Astrocyte of the spinal cord (primary cell): ENCODE results near the gene LDLRAD4.
A peak's percentile ranks its signal among the peaks of the same experiment; 100 is the strongest.

Experiments used
- DNase-seq: peaks from one replicate; pipeline ENCODE4 v3.0.0; 2011; ENCODE audit warnings: low read depth, low spot score
- H3K4me3 ChIP-seq: 2 replicates; pipeline ENCODE4 v1.5.1; 2011; ENCODE audit warnings: low read depth, mild to moderate bottlenecking, low read length, moderate library complexity
- CTCF ChIP-seq: IDR thresholded peaks from 2 replicates; pipeline ENCODE4 v1.5.1; 2012; ENCODE audit warnings: low read depth, mild to moderate bottlenecking, low read length, inconsistent platforms
- in situ Hi-C: cut with HindIII; loops from 2 replicates; pipeline ENCODE4 v1.10.0; 2017; ENCODE audit warnings: low sequenced_read_pairs

LDLRAD4 gene

GRCh38 chr18:13511961-13512577 is 293.5 kb downstream of the LDLRAD4 start:
- no peak for TF ChIP-seq CTCF
- in situ Hi-C loops: no loop called here
- no peak overlapping the region for H3K4me3 ChIP-seq
- no peak for DNase-seq

DNA sequence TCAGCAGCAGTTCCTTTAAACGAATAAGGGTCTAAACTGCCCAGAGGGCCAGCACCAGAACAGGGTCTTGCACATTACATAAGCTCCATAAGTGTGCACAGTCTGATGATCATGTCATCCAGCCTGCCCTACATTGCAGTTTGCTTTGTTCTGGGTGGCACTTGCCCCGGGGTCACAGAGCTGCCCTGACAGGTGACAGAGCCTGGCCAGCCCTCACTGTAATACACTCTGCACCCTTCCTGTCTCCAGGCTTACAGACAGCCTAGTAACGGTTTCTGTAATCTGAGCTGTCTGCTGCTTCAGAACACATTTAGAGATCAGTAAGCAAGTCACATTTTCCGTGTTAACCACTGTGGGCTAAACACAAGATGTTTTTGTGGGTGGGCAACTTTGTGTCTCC is 294.5 kb downstream of the LDLRAD4 start:
- in situ Hi-C loops: no loop called here
- no peak for TF ChIP-seq CTCF
- no peak overlapping the region for H3K4me3 ChIP-seq
- DNase-seq: peak; percentile 22

DNA sequence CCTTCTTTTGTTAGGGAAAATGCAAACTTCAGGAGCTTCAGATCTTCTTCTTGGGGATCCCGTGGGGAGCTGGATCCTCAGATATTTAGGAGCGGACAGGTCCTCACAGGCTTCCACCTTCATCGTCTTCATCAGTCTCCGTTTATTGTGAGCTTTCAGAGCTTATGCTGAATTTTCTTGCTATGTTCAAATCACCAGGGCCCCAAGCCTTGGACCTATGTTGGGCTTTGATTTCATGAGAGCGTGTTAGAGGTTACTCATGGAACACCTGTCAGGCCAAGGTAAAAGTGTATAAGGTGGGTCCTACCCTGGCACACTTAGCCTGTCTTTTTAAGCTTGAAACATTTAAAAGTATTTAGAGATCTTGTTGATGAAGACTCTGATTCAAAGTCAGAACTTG is 294.9 kb downstream of the LDLRAD4 start:
- TF ChIP-seq CTCF: no peak
- H3K4me3 ChIP-seq: no peak overlapping the region
- in situ Hi-C loops: no loop called here
- no peak for DNase-seq

DNA sequence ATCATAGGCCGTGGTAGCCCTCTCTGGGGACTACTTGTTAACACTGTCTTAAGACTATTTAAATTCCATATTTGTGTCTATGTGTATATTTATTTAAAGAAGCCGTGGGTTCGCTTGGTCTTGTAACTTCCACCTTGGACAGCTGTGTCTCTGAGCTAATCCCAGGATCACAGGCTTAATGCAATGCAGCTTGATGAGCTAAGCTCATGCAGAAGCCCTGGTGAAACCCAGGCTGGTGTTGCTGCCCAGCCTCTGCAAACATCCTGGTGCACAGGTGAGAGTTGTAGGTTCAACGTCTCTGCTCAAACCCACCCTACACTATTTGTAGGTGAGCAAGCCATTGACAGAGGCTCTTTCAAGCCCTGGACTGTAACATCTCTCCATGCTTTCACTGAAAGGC is 296.0 kb downstream of the LDLRAD4 start:
- in situ Hi-C loops: no loop called here
- DNase-seq: no peak
- TF ChIP-seq CTCF: no peak
- no peak overlapping the region for H3K4me3 ChIP-seq

DNA sequence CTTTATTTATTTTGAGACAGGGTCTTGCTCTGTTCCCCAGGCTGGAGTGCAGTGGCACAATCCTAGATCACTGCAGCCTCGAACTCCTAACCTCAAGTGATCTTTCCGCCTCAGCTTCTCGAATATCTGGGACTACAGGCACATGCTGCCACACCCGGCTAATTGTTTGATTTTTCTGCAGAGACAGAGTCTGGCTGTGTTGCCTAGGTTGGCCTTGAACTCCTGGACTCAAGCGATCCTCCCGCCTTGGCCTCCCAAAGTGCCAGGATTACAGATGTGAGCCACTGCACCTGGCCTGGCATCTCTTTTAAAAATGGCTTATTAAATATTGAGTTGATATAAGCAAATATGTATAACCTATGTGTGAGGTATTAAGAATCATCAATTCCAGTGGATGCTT is 298.3 kb downstream of the LDLRAD4 start:
- no peak for DNase-seq
- no peak overlapping the region for H3K4me3 ChIP-seq
- TF ChIP-seq CTCF: no peak
- in situ Hi-C loops: no loop called here

GRCh38 chr18:13517369-13517768 is 298.8 kb downstream of the LDLRAD4 start:
- TF ChIP-seq CTCF: no peak
- DNase-seq: no peak
- in situ Hi-C loops: no loop called here
- H3K4me3 ChIP-seq: no peak overlapping the region

DNA sequence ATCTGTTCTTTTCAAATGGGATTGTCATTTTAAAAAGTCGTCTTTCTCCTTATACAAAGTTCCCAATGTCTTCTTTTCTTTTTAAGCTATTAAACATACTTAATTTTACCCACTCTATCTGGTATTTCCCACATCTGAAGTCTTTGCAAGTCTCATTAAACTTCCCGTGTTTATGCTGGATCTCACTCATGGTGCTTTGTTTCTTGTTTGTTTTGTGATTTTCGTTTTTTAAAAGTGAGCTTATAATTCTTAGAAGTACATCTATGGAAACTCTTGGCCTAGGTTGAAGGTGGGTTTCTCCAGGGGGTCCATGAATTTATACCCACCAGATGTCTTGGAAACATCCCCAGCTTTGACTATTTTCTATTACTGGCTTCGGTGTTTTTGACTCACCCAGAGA is 299.8 kb downstream of the LDLRAD4 start:
- TF ChIP-seq CTCF: no peak
- no peak overlapping the region for H3K4me3 ChIP-seq
- in situ Hi-C loops: no loop called here
- no peak for DNase-seq
